ENCODE measurements around the gene PHIP.
A peak's percentile ranks its signal among the peaks of the same experiment; 100 is the strongest.
"Not testable (repeated sequence)": the region's sequence is repeated elsewhere in the genome, so short reads cannot be mapped to it uniquely, and the experiment has no call there.

Gene PHIP

DNA sequence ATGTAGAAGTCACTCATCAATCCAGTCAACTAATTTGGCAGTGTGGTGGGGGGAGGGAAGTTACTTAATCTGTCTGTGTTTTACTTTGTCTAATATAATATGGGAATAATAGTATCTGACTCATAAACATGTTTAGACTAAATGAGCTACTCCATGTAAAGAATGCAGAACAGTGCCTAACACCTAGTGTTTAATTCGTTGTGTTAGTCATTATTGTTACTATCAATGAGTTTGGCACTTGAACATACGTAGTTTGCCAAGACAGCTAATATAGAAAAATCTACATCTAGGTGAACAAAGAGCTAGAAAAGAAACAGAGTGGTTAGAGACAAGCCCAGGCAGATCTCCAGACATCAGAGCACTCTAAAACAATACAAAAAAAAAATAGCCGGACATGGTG, 161.6 kb downstream of the PHIP start:
- Histone ChIP-seq H3K27me3 (ENCODE audit: insufficient read depth, low read length) (peaks cover 10% of the 10 kb centered on the region), H3K4me3 (ENCODE audit: low read length) (no peak overlapping the region), H3K4me1 (ENCODE audit: insufficient read depth, low read length) (no peaks in the 10 kb centered on the region), H3K9ac (ENCODE audit: low read depth, low read length) (no peak overlapping the region), H3K9me3 (ENCODE audit: insufficient read depth, low read depth, low read length) (peaks cover 26% of the 10 kb centered on the region), H3K27ac (ENCODE audit: low read length) (no peak overlapping the region), H3K36me3 (ENCODE audit: insufficient read depth, low read depth, low read length) (no peaks in the 10 kb centered on the region)

GRCh38 chr6:78911218-78911940, 166.7 kb downstream of the PHIP start:
- H3K4me1 ChIP-seq (ENCODE audit: insufficient read depth, low read length): 0 out of 2 replicates have a peak, but pooled peaks cover 3% of the 10 kb centered on the region
- no peaks in the 10 kb centered on the region for H3K36me3 ChIP-seq (ENCODE audit: insufficient read depth, low read depth, low read length)
- peaks cover 26% of the 10 kb centered on the region for H3K27me3 ChIP-seq (ENCODE audit: insufficient read depth, low read length)
- no peak overlapping the region for H3K27ac ChIP-seq (ENCODE audit: low read length)
- no peaks in the 10 kb centered on the region for H3K9me3 ChIP-seq (ENCODE audit: insufficient read depth, low read depth, low read length)
- H3K9ac ChIP-seq (ENCODE audit: low read depth, low read length): no peak overlapping the region
- peak overlapping the region; percentile 71; the same call in 1 of the 2 replicates for H3K4me3 ChIP-seq (ENCODE audit: low read length)

- 0 out of 2 replicates have a peak, but pooled peaks cover 3% of the 10 kb centered on the region for H3K4me1 ChIP-seq (ENCODE audit: insufficient read depth, low read length)
- no peaks in the 10 kb centered on the region for H3K9me3 ChIP-seq (ENCODE audit: insufficient read depth, low read depth, low read length)
- no peaks in the 10 kb centered on the region for H3K36me3 ChIP-seq (ENCODE audit: insufficient read depth, low read depth, low read length)
- H3K27me3 ChIP-seq (ENCODE audit: insufficient read depth, low read length): peaks cover 26% of the 10 kb centered on the region
- peak overlapping the region; percentile 71 for H3K4me3 ChIP-seq (ENCODE audit: low read length)
- no peak overlapping the region for H3K27ac ChIP-seq (ENCODE audit: low read length)
- H3K9ac ChIP-seq (ENCODE audit: low read depth, low read length): no peak overlapping the region
These were observed 167.4 kb downstream of the PHIP start for GRCh38 chr6:78910591-78911171.

DNA sequence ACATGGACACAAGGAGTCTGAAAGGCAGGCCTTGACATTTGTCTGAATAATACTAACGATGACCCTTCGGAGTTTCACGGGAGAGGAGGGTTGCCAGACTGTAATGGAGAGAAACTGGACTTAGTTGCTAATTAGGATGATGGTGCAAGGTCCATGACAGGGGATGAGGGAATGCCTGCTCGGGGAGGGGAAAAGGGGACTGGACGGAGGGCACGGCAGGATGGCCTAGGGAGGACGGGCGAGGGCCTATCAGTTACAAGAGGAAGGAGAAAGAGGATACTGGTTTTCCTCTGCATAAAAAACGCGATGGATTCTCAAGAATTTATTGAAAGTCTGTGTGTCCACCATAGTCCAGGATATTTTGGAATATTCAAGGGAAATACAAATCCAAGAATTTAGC, 168.0 kb downstream of the PHIP start:
- 0 out of 2 replicates have a peak, but pooled peaks cover 3% of the 10 kb centered on the region for H3K4me1 ChIP-seq (ENCODE audit: insufficient read depth, low read length)
- no peak overlapping the region for H3K9ac ChIP-seq (ENCODE audit: low read depth, low read length)
- H3K9me3 ChIP-seq (ENCODE audit: insufficient read depth, low read depth, low read length): no peaks in the 10 kb centered on the region
- H3K27ac ChIP-seq (ENCODE audit: low read length): no peak overlapping the region
- H3K27me3 ChIP-seq (ENCODE audit: insufficient read depth, low read length): peaks cover 26% of the 10 kb centered on the region
- H3K36me3 ChIP-seq (ENCODE audit: insufficient read depth, low read depth, low read length): no peaks in the 10 kb centered on the region
- peak overlapping the region; percentile 71; the same call in 1 of the 2 replicates for H3K4me3 ChIP-seq (ENCODE audit: low read length)

- Histone ChIP-seq H3K9me3 (ENCODE audit: insufficient read depth, low read depth, low read length) (no peaks in the 10 kb centered on the region), H3K4me3 (ENCODE audit: low read length) (no peak overlapping the region), H3K27ac (ENCODE audit: low read length) (no peak overlapping the region), H3K4me1 (ENCODE audit: insufficient read depth, low read length) (0 out of 2 replicates have a peak, but pooled peaks cover 3% of the 10 kb centered on the region), H3K36me3 (ENCODE audit: insufficient read depth, low read depth, low read length) (no peaks in the 10 kb centered on the region), H3K9ac (ENCODE audit: low read depth, low read length) (no peak overlapping the region), H3K27me3 (ENCODE audit: insufficient read depth, low read length) (peaks cover 26% of the 10 kb centered on the region)
These were observed 168.7 kb downstream of the PHIP start for GRCh38 chr6:78909391-78909790.

DNA sequence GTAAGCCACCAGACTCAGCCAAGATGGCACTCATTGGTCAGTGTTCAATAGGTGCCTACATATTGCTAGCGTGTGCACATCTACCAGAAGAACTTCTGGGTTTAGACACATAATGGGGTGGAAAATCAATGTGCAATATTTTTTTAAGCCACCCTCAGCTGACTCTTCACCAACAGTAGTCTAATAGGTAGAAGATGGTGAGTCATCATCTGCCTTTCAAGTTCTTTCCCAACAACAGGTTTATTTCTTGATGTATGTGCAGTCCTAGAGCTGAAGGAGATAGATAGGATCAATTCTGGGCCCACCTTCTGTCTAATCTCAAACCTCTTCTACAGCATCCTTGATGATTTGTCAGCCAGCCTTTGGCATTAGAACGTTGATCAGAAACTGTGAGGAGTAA, 169.4 kb downstream of the PHIP start:
- 0 out of 2 replicates have a peak, but pooled peaks cover 3% of the 10 kb centered on the region for H3K36me3 ChIP-seq (ENCODE audit: insufficient read depth, low read depth, low read length)
- no peak overlapping the region for H3K9ac ChIP-seq (ENCODE audit: low read depth, low read length)
- H3K9me3 ChIP-seq (ENCODE audit: insufficient read depth, low read depth, low read length): no peaks in the 10 kb centered on the region
- peaks cover 26% of the 10 kb centered on the region for H3K27me3 ChIP-seq (ENCODE audit: insufficient read depth, low read length)
- no peak overlapping the region for H3K4me3 ChIP-seq (ENCODE audit: low read length)
- H3K27ac ChIP-seq (ENCODE audit: low read length): no peak overlapping the region
- 0 out of 2 replicates have a peak, but pooled peaks cover 3% of the 10 kb centered on the region for H3K4me1 ChIP-seq (ENCODE audit: insufficient read depth, low read length)

DNA sequence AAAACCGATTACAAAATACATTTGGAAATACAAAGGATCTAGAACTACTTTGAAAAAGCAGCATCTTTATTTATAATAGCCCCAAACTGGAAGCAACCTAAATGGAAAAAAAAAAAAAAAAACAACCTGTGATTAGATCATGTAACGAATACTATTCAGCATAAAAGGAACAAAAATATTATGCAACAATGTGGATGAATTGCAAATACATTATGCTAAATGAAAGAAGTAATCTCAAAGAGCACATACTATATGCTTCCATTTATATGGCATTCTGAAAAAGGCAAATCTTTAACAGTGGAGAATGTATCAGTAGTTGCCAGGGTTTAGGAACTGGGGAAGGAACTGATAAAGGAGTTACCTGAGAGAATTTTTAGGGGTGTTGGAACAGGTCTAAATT, 181.8 kb downstream of the PHIP start:
- Histone ChIP-seq H3K4me3 (ENCODE audit: low read length) (no peak overlapping the region), H3K36me3 (ENCODE audit: insufficient read depth, low read depth, low read length) (no peaks in the 10 kb centered on the region), H3K9ac (ENCODE audit: low read depth, low read length) (no peak overlapping the region), H3K4me1 (ENCODE audit: insufficient read depth, low read length) (no peaks in the 10 kb centered on the region), H3K9me3 (ENCODE audit: insufficient read depth, low read depth, low read length) (no peaks in the 10 kb centered on the region), H3K27me3 (ENCODE audit: insufficient read depth, low read length) (no peaks in the 10 kb centered on the region), H3K27ac (ENCODE audit: low read length) (no peak overlapping the region)

- H3K4me3 ChIP-seq (ENCODE audit: low read length); H3K4me1 ChIP-seq (ENCODE audit: insufficient read depth, low read length); H3K27ac ChIP-seq (ENCODE audit: low read length); H3K9ac ChIP-seq (ENCODE audit: low read depth, low read length); H3K27me3 ChIP-seq (ENCODE audit: insufficient read depth, low read length); H3K9me3 ChIP-seq (ENCODE audit: insufficient read depth, low read depth, low read length); H3K36me3 ChIP-seq (ENCODE audit: insufficient read depth, low read depth, low read length): not testable (repeated sequence)
These were observed 188.2 kb downstream of the PHIP start for GRCh38 chr6:78889901-78890300.

All from iPS-20b (cell line).